Lung microvascular endothelial cell (primary cell): ENCODE measurements around the gene ABCC11. TPM values are rescaled to one million over a fixed set of nuclear protein-coding genes. Genes with fewer than 3 reads are reported as not detected.
"Not testable (repeated sequence)": the region's sequence is repeated elsewhere in the genome, so short reads cannot be mapped to it uniquely, and the experiment has no call there.

Experiments
- DNase-seq, 2 donors: peaks; one replicate each; pipeline versions ENCODE4 v3.0.0 to v3.0.0-alpha.2; 2010; ENCODE audit warnings: low read depth in 2 of 2
- total RNA-seq: library from RNA; depleted of rRNA; stranded (reverse); fragments of >200 nt; gene quantifications from 2 replicates; pipeline ENCODE4 v1.2.1, GENCODE V29; 2014

Gene ABCC11
- total RNA-seq, 1 donor from 2014 or later = under 0.01 TPM

GRCh38 chr16:48203974-48204824 lies 43.1 kb downstream of the ABCC11 start:
- no peak for DNase-seq

DNA sequence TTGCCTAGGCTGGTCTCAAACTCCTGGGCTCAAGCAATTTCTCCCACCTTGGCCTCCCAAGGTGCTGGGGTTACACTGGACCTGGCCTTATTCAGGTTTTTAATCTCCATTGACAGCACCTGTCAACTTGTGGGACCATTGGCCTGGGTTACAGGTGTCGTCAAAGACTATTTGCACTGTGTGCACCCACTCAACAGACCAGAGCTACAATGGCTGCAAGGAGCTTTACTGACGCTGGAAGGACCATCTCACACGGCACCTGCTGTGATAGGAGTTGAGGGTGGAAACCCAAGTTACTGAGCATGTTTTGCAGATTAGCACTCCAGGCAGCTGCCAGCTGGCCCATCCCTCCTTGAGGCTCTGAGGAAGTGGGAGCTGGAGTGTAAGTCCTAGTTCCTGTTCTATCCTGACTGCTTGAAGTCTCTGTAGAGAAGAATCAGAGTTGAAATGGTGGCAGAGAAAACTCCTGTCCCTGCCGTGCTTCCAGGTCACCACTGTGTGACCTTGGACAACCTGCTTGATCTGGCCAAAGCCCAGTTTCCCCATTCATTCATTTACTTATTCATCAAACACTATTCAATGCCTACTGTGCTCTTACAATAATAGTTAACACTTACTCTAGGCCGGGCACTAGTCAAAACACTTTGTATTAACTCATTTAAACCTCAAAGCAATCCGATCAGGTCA lies 45.7 kb downstream of the ABCC11 start:
- no peak for DNase-seq

GRCh38 chr16:48197294-48197693 lies 50.0 kb downstream of the ABCC11 start:
- DNase-seq = no peak

DNA sequence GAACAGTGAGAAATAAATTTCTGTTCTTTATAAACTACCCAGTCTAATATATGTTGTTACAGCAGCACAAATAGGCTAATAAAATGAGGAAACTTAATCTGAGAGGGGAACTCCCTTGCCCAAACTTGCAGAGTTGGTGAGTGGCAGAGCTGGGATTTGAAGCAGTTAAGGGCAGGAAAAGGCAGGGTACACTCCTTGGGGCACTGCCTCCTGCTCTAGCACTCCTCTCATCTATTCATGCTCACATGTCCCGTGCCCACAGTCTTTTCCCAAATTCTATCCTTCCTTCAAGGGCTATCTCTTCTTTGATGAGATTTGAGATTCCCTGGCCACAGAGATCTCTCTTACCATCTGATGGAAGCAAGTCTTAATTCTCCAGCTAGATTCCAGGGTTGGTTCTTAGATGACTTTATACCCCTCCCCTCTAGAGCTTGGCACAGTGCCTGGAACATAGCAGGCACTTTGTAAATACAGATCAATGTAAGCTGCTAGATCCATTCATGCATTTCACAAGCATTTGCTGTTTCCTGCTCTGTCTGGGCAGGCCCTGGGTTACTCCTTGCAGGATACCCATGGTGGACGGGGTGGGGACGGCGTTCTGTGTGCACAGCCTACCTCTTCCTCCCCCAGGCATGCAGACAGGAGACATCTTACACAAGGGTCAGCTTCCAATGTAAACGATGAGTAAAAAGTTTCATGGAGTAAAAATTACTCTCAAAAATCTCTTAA lies 52.3 kb downstream of the ABCC11 start:
- peak in 1 of 2 donors; percentile 32 for DNase-seq

DNA sequence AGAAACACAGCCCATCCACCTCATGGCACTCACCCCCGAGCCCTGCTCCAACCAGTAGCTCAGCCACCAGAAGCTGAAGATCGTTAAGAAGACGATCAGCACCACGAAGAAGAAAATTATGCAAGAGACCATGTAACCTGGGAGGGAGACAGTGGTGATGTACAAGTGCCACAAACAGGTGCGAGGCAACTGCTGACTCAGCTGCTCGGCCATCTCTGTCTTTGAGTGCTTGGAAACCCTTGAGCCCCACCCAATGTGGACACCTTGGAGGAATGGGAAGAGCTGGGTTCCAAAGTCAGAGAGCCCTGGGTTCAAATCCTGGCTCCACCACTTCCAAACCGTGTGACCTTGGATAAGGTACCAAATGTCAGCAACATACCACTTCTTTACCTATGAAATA lies 53.5 kb downstream of the ABCC11 start:
- DNase-seq = no peak

GRCh38 chr16:48188449-48189102 lies 58.8 kb downstream of the ABCC11 start:
- no peak for DNase-seq

GRCh38 chr16:48187779-48188178 lies 59.6 kb downstream of the ABCC11 start:
- DNase-seq = no peak

GRCh38 chr16:48184681-48185080 lies 62.7 kb downstream of the ABCC11 start:
- no peak for DNase-seq

DNA sequence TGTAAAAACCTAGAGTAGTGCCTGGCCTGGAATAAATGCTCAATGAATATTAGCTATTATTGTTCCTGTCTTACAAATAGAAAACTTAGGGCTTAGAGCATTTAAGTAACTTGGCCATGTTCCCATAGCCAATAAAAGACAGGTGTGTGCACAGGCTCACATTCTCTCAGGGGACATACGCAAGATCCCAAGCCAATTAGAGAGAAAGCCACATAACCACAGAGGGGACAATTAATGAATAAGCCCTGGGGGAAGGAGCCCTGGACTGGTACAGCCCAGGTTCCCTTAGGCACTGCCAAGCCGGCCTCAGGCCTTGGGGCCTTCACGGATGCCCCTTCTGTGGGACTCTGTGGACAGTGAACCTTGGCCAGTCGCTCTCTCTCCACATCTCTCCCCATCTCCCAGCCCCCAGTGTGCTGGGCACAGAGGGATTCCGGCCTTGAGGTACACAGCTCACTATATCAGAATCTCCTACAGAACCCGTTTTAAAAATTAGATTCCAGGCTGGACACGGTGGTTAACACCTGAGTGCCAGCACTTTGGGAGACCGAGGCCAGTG lies 64.3 kb downstream of the ABCC11 start:
- no peak for DNase-seq

- not testable (repeated sequence) for DNase-seq
These were observed 65.4 kb downstream of the ABCC11 start for GRCh38 chr16:48181746-48182520.

DNA sequence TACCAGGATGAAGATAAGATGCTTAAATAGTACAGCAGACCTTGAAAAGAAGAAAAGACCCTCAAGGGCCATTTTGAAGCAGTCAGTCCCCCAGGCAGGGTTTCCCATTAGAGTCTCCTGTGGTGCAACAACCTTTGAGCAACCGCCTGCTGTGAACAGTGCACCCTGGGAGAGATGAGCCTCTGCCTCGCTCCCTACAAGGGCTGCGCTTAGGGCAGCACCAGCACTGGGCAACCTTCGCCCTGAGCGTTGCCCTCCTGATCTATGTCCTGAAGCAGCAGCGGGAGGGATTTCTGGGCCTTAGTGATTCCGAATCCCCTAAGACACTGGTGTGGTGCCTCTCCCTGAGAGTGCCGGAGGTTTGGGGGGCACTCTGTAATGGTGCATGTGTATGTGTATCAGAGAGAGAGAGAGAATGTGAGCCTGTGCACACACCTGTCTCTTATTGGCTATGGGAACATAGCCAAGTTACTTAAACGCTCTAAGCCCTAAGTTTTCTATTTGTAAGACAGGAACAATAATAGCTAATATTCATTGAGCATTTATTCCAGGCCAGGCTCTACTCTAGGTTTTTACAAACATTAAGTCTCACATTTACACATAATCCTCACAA lies 66.4 kb downstream of the ABCC11 start:
- no peak for DNase-seq

DNA sequence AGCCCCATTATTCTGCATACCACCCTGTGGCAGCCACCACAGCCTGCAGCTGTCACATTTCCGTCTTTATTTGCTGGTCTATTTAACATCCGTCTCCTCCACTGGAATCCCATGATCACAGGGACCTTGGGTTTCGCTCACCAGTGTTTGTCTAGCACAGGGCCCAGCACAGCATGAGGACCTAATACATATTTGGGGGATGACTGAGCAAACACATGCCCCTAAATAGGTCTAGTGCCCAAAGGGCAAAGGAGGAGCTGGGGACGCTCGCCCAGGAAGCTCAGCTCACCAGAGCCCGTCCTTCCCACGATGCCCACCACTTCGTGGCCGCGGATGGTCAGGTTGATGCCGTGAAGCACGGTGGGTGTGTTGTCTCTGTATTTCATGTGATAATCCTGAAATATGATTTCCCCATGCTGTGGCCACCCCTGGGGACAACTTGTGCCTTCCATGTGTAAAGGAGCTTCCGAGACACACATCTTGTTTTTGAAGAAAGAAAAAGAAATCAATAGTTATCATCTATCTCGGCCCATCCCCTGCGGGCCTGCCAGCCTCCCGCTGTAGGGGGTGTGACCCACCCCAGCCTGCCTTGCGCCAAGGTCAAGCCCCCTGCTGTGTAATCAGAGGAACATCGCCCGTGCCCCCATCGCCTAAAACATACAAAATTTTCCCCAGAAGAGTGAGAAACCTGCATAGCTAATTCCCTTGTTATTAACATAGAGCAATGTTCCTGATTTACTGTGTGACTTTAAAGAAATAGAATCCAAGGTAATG lies 70.5 kb downstream of the ABCC11 start:
- DNase-seq = no peak

- DNase-seq = no peak
These were observed 73.5 kb downstream of the ABCC11 start for GRCh38 chr16:48173889-48174288.

- DNase-seq = no peak
These were observed 74.7 kb downstream of the ABCC11 start for GRCh38 chr16:48172682-48173081.

DNA sequence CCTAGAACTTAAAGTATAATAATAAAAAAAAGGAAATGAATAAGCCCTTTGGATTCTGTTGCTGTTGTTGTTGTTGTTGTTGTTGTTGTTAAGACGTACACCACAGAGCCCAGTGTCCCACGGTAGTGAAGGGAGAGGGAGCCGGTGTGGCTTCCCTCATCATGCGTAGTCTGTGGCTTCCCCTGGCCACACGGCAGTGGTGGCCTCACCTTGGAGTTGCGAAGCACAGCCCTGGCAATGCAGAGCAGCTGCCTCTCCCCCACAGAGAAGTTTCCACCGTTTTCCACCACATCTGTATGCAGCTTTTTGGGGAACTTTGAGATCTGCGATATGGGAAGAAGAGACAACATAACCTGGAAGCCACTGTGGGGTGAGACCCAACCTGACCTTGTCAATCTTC lies 77.4 kb downstream of the ABCC11 start:
- no peak for DNase-seq

GRCh38 chr16:48168075-48168474 lies 79.3 kb downstream of the ABCC11 start:
- no peak for DNase-seq

DNA sequence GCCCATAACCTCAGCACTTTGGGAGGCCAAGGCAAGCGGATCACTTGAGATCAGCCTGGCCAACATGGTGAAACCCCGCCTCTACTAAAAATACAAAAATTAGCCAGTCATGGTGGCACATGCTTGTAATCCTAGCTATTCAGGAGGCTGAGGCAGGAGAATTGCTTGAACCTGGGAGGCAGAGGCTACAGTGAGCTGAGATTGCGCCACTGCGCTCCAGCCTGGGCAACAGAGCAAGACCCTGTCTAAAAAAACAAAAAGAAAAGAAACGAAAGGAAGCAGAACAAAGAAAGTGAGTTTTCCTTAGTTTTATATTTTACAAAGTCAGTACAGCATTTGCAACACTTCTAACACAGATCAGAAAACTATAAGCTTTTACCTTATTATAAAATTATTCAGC lies 80.7 kb downstream of the ABCC11 start:
- not testable (repeated sequence) for DNase-seq

- no peak for DNase-seq
These were observed 81.3 kb downstream of the ABCC11 start for GRCh38 chr16:48165961-48166578.
